ENCODE measurements around the gene DLGAP4. TPM values are rescaled to one million over a fixed set of nuclear protein-coding genes. Genes with fewer than 3 reads are reported as not detected.

The DLGAP4 gene
- total and polyA plus RNA-seq, 2 of the 13 experiments (the other 11 are each of a cell fraction or from before 2014, with no cell fraction given): 15.2 to 26.7 TPM

GRCh38 chr20:36469973-36470372 lies 163.8 kb downstream of the DLGAP4 start (continued):
- TF ChIP-seq RNF219 (CRISPR knock-in tag; IDR thresholded peaks at IDR 0.05): no peak
- TF ChIP-seq ZHX2 (IDR thresholded peaks at IDR 0.05; ENCODE audit: low read depth): no peak
- no peak for TF ChIP-seq ZHX2 (CRISPR knock-in tag; IDR thresholded peaks at IDR 0.05; ENCODE audit: borderline replicate concordance)
- TF ChIP-seq HBP1 (CRISPR knock-in tag; IDR thresholded peaks at IDR 0.05; ENCODE audit: low read depth): no peak
- no peak for TF ChIP-seq HNRNPK (IDR thresholded peaks at IDR 0.05; ENCODE audit: low read depth, low read length, poor library complexity, severe bottlenecking)
- TF ChIP-seq NKX3-1 (CRISPR knock-in tag; IDR thresholded peaks at IDR 0.05): no peak
- TF ChIP-seq PCBP2 (optimal IDR thresholded peaks at IDR 0.05; ENCODE audit: low read depth, low read length, poor library complexity, severe bottlenecking): no peak
- TF ChIP-seq MBNL3 (CRISPR knock-in tag; conservative IDR thresholded peaks at IDR 0.05): no peak
- no peak for TF ChIP-seq NRL (CRISPR knock-in tag; IDR thresholded peaks at IDR 0.05; ENCODE audit: borderline replicate concordance)
- TF ChIP-seq UBTF (CRISPR knock-in tag; IDR thresholded peaks at IDR 0.05): no peak
- no peak for TF ChIP-seq SALL2 (CRISPR knock-in tag; IDR thresholded peaks at IDR 0.05)
- TF ChIP-seq PHF5A (CRISPR knock-in tag; IDR thresholded peaks at IDR 0.05; ENCODE audit: low read depth, unreplicated experiment): no peak
- no peak for TF ChIP-seq SIX4 (CRISPR knock-in tag; IDR thresholded peaks at IDR 0.05)
- TF ChIP-seq NAIF1 (CRISPR knock-in tag; IDR thresholded peaks at IDR 0.05; ENCODE audit: borderline replicate concordance): no peak
- 0 out of 2 replicates have a peak, but pooled peaks have one; percentile 17 for TF ChIP-seq ZNF598 (CRISPR knock-in tag; IDR thresholded peaks at IDR 0.05; ENCODE audit: borderline replicate concordance)
- TF ChIP-seq POGZ (CRISPR knock-in tag; IDR thresholded peaks at IDR 0.05): no peak
- no peak for TF ChIP-seq ZFP36L1 (CRISPR knock-in tag; IDR thresholded peaks at IDR 0.05)
- no peak for TF ChIP-seq ZNF720 (CRISPR knock-in tag; IDR thresholded peaks at IDR 0.05)

Data from HepG2 (cell line).